ENCODE measurements around the gene RNF157. TPM values are rescaled to one million over a fixed set of nuclear protein-coding genes. Genes with fewer than 3 reads are reported as not detected.

The RNF157 gene
- total RNA-seq, 1 experiment from 2014 or later, result 4.6 TPM

GRCh38 chr17:76092526-76093413 lies 147.5 kb downstream of the RNF157 start:
- Histone ChIP-seq H3K27me3 (replicated peaks) (no peaks in the 10 kb centered on the region), H3K4me1 (replicated peaks) (peaks cover 18% of the 10 kb centered on the region), H3K4me3 (no peak overlapping the region), H3K27ac (no peak overlapping the region), H3K36me3 (peaks cover 92% of the 10 kb centered on the region), H3K9me3 (replicated peaks) (no peaks in the 10 kb centered on the region)
- no peak for DNase-seq (ENCODE audit: low read depth in 1 of 2, low spot score in 2 of 2)

Other genes with a start within 250 kb of the RNF157 start
- 2.0 and 5.1 TPM in 2 replicates for gene CDK3, start 239.6 kb downstream of the RNF157 start, total RNA-seq (2014; rRNA removed; shearing (Covaris generic))
- gene EVPL, start 213.2 kb downstream of the RNF157 start, total RNA-seq (2014; rRNA removed; shearing (Covaris generic)), result not detected in 2 replicates
- 38.4 and 48.1 TPM in 2 replicates for gene SRP68, start 168.0 kb downstream of the RNF157 start, total RNA-seq (2014; rRNA removed; shearing (Covaris generic))
- gene GALR2, start 165.7 kb downstream of the RNF157 start, total RNA-seq (2014; rRNA removed; shearing (Covaris generic)), result 0.18 TPM in 1 of 2 replicates, not detected in the other
- gene ZACN, start 161.3 kb downstream of the RNF157 start, total RNA-seq (2014; rRNA removed; shearing (Covaris generic)), result not detected in 2 replicates
- 98.2 and 133 TPM in 2 replicates for gene EXOC7, start 136.7 kb downstream of the RNF157 start, total RNA-seq (2014; rRNA removed; shearing (Covaris generic))
- gene FOXJ1, start 99.2 kb downstream of the RNF157 start, total RNA-seq (2014; rRNA removed; shearing (Covaris generic)), result not detected in 2 replicates
- gene UBALD2, start 24.9 kb upstream of the RNF157 start, total RNA-seq (2014; rRNA removed; shearing (Covaris generic)), result 7.6 and 13.7 TPM in 2 replicates
- 2.0 and 4.7 TPM in 2 replicates for gene QRICH2, start 67.8 kb upstream of the RNF157 start, total RNA-seq (2014; rRNA removed; shearing (Covaris generic))
- 49.4 and 65.4 TPM in 2 replicates for gene PRPSAP1, start 113.4 kb upstream of the RNF157 start, total RNA-seq (2014; rRNA removed; shearing (Covaris generic))
- gene SPHK1, start 144.1 kb upstream of the RNF157 start, total RNA-seq (2014; rRNA removed; shearing (Covaris generic)), result 135 and 173 TPM in 2 replicates
- gene UBE2O, start 212.7 kb upstream of the RNF157 start, total RNA-seq (2014; rRNA removed; shearing (Covaris generic)), result 18.6 and 29.7 TPM in 2 replicates
- gene AANAT, start 227.1 kb upstream of the RNF157 start, total RNA-seq (2014; rRNA removed; shearing (Covaris generic)), result not detected in 2 replicates